GM23338 (cell line): ENCODE data around the gene SSNA1. TPM values are rescaled to one million over a fixed set of nuclear protein-coding genes. Genes with fewer than 3 reads are reported as not detected.
A peak's percentile ranks its signal among the peaks of the same experiment; 100 is the strongest.

Experiments
- ATAC-seq: fragments of 200-7000 bp; cut with Tn5 transposase; 3 replicates; pipeline ENCODE4 v1.9.1; 2020
- DNase-seq: peaks from one replicate; pipeline ENCODE4 v3.0.0-alpha.2; 2015; ENCODE audit warnings: low spot score
- H2AFZ ChIP-seq: fragments of 200-600 bp; sonication (generic); 2 replicates; pipeline ENCODE4 v1.8.0; 2016; ENCODE audit warnings: antibody characterized with exemption, mild to moderate bottlenecking, moderate library complexity
- H3F3A ChIP-seq: fragments of 200-600 bp; sonication (generic); replicated peaks from 2 replicates; pipeline ENCODE4 v1.8.0; 2017; ENCODE audit warnings: antibody characterized with exemption, mixed run types, low read depth
- H3K27ac ChIP-seq: fragments of 200-600 bp; sonication (generic); 2 replicates; pipeline ENCODE4 v1.6.1; 2016; ENCODE audit warnings: low read depth
- H3K27me3 ChIP-seq: fragments of 200-600 bp; sonication (generic); 2 replicates; pipeline ENCODE4 v1.8.0; 2016; ENCODE audit warnings: mild to moderate bottlenecking, mixed run types, moderate library complexity; ENCODE audit not compliant: insufficient read depth
- H3K36me3 ChIP-seq: fragments of 200-600 bp; sonication (generic); 2 replicates; pipeline ENCODE4 v1.8.0; 2016; ENCODE audit warnings: mild to moderate bottlenecking; ENCODE audit not compliant: insufficient read depth
- H3K4me1 ChIP-seq: fragments of 200-600 bp; sonication (generic); 2 replicates; pipeline ENCODE4 v1.8.0; 2016; ENCODE audit warnings: mild to moderate bottlenecking, moderate library complexity; ENCODE audit not compliant: insufficient read depth
- H3K4me2 ChIP-seq: fragments of 200-600 bp; sonication (generic); 2 replicates; pipeline ENCODE4 v1.7.1; 2017; ENCODE audit warnings: mixed run types
- H3K4me3 ChIP-seq: fragments of 200-600 bp; sonication (generic); 2 replicates; pipeline ENCODE4 v1.6.1; 2016; ENCODE audit warnings: mixed run types
- H3K79me2 ChIP-seq: fragments of 200-600 bp; sonication (generic); replicated peaks from 2 replicates; pipeline ENCODE4 v1.8.0; 2017; ENCODE audit warnings: mild to moderate bottlenecking; ENCODE audit not compliant: insufficient read depth
- H3K9me2 ChIP-seq: fragments of 200-600 bp; sonication (generic); 2 replicates; pipeline ENCODE4 v1.8.0; 2017; ENCODE audit not compliant: insufficient read depth
- H4K20me1 ChIP-seq: fragments of 200-600 bp; sonication (generic); replicated peaks from 2 replicates; pipeline ENCODE4 v1.8.0; 2017; ENCODE audit warnings: mild to moderate bottlenecking; ENCODE audit not compliant: insufficient read depth
- H3K27ac Mint-ChIP-seq: 2 replicates; pipeline ENCODE4 v1.8.0; 2020; ENCODE audit warnings: inconsistent platforms, mild to moderate bottlenecking, moderate library complexity, mixed read lengths
- H3K27me3 Mint-ChIP-seq: 3 replicates; pipeline ENCODE4 v1.8.0; 2022; ENCODE audit warnings: low read depth, mild to moderate bottlenecking, moderate library complexity, mixed read lengths, inconsistent platforms; ENCODE audit not compliant: insufficient read depth, poor library complexity
- H3K36me3 Mint-ChIP-seq: 3 replicates; pipeline ENCODE4 v1.8.0; 2021; ENCODE audit warnings: low read depth, mild to moderate bottlenecking, inconsistent platforms, moderate library complexity, mixed read lengths
- H3K4me1 Mint-ChIP-seq: 3 replicates; pipeline ENCODE4 v1.8.0; 2020; ENCODE audit warnings: mild to moderate bottlenecking, inconsistent platforms, mixed read lengths
- H3K4me3 Mint-ChIP-seq: 3 replicates; pipeline ENCODE4 v1.8.0; 2021; ENCODE audit warnings: moderate library complexity, mild to moderate bottlenecking, inconsistent platforms, mixed read lengths
- H3K9me3 Mint-ChIP-seq: 3 replicates; pipeline ENCODE4 v1.8.0; 2020; ENCODE audit warnings: moderate library complexity, mild to moderate bottlenecking, inconsistent platforms, mixed read lengths
- CREB1 ChIP-seq: fragments of 250-450 bp; sonication (Bioruptor Pico); IDR thresholded peaks from 2 replicates; pipeline ENCODE4 v1.5.0; 2020; ENCODE audit warnings: low read depth, mild to moderate bottlenecking, moderate library complexity
- CTCF ChIP-seq, 2 experiments: fragments of 200-600 bp in 1 of 2; sonication (generic) in 1 of 2; conservative IDR thresholded peaks; 2 replicates each; pipeline versions ENCODE4 v1.5.1 to v1.6.1; 2016 to 2017; ENCODE audit warnings: antibody characterized with exemption in 2 of 2, low read depth in 2 of 2, mild to moderate bottlenecking in 2 of 2, moderate library complexity in 1 of 2
- ETS1 ChIP-seq: IDR thresholded peaks from 2 replicates; pipeline ENCODE4 v1.6.1; 2016; ENCODE audit warnings: antibody characterized with exemption
- EZH2 ChIP-seq: fragments of 200-600 bp; sonication (generic); IDR thresholded peaks from one replicate; pipeline ENCODE4 v1.8.0; 2017; ENCODE audit warnings: antibody characterized with exemption, mild to moderate bottlenecking, low read depth; ENCODE audit not compliant: unreplicated experiment
- EZH2phosphoT487 ChIP-seq: fragments of 200-600 bp; sonication (generic); IDR thresholded peaks from one replicate; pipeline ENCODE4 v1.8.1; 2018; ENCODE audit warnings: antibody characterized with exemption; ENCODE audit not compliant: unreplicated experiment
- polyA plus RNA-seq: library from polyadenylated mRNA; unstranded; fragments of >200 nt; fragmentation: Nextera tagmentation; extraction: Ambion mirVana; gene quantifications from 2 replicates; pipeline ENCODE4 v1.2.1, GENCODE V29; 2016
- total RNA-seq: library from RNA; depleted of rRNA; stranded (reverse); fragments of >200 nt; shearing (Covaris generic); gene quantifications from 2 replicates; pipeline ENCODE4 v1.2.3, GENCODE V29; 2014
- TF ChIP-seq, protein P1 (sequence below): IDR thresholded peaks from one replicate; pipeline ENCODE4 v1.6.1; 2018; ENCODE audit warnings: antibody characterized with exemption; ENCODE audit not compliant: unreplicated experiment

Gene SSNA1
- total and polyA plus RNA-seq, 2 experiments from 2014 or later, result 132 to 154 TPM

DNA sequence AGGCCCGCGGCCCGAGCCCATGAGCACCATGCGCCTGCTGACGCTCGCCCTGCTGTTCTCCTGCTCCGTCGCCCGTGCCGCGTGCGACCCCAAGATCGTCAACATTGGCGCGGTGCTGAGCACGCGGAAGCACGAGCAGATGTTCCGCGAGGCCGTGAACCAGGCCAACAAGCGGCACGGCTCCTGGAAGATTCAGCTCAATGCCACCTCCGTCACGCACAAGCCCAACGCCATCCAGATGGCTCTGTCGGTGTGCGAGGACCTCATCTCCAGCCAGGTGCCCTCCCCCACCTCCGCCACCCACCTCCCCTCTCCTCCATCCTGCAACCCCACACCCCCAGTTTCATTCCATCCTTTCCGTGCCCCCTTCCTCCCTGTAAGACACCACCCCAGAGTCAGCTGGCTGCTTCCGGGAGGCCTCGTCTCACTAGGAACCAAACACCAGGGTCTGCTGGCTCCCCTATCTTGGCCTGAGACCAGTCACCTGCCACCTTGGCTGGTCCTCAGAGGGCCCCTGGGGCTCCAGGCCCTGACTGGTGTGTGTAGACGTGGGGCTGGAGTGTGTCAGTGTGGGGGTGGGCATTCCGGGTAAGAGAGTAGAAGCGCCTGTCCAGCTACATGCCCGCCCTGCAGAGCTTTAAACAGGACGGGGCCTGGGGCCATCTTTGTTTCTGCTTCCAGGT lies 48.9 kb upstream of the SSNA1 start (continued):
- no peak for TF ChIP-seq CTCF (conservative IDR thresholded peaks at IDR 0.05; ENCODE audit: low read depth in 2 of 2)
- peak; percentile 19 for TF ChIP-seq EZH2
- no peak for TF ChIP-seq EZH2phosphoT487
- no peak for TF ChIP-seq ETS1

DNA sequence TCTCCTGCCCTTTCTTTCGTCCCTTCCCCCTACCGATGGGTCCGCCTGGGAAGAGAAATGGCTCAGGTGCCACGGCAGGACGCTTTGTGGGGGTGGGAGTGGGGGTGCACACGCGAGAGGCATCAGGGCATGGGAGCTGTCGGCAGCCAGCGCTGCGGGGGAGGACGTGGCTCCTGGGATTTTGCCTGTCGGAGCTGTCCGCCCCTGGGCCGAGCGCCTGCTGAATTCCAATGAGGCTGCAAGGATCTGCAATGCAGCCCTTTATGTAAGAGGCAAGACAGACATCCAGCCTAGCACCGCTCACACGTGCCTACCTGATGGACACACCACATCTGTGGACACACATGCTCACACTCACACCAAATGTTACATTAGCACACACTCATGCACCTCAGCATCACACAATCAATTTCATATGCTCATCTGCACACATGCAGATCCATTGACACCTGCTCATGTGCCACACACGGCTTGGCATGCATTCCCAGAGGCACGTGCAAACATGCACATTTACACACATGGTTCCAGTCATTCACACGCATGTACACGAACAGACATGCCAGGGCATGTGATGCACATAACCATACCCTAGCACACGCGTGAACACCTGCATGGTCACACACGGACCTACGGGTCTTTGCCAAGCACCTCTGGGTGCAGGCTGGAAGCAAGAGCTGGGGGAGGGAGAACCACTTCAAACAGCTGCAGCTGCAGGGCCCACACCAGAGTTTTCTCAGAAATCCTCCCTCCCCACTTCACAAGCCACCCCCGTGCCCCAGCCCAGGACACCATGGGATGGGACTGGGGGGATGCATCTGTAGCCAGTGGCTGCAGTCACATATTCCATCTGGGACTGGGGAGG lies 48.1 kb upstream of the SSNA1 start:
- Histone ChIP-seq H3K79me2 (no peaks in the 10 kb centered on the region), H3K36me3 (no peaks in the 10 kb centered on the region), H4K20me1 (no peaks in the 10 kb centered on the region), H3F3A (no peaks in the 10 kb centered on the region), H3K4me1 (peaks cover 12% of the 10 kb centered on the region), H3K4me2 (no peak overlapping the region), H3K27ac (no peak overlapping the region), H3K27me3 (peaks cover 48% of the 10 kb centered on the region), H2AFZ (no peak overlapping the region), H3K9me2 (no peaks in the 10 kb centered on the region), H3K4me3 (no peak overlapping the region)
- Mint-ChIP-seq H3K9me3 (no peaks in the 10 kb centered on the region), H3K4me3 (no peak overlapping the region), H3K27ac (no peak overlapping the region), H3K4me1 (peaks cover 10% of the 10 kb centered on the region), H3K27me3 (peaks cover 63% of the 10 kb centered on the region), H3K36me3 (no peaks in the 10 kb centered on the region)
- no peak for ATAC-seq
- TF ChIP-seq, protein P1, sequence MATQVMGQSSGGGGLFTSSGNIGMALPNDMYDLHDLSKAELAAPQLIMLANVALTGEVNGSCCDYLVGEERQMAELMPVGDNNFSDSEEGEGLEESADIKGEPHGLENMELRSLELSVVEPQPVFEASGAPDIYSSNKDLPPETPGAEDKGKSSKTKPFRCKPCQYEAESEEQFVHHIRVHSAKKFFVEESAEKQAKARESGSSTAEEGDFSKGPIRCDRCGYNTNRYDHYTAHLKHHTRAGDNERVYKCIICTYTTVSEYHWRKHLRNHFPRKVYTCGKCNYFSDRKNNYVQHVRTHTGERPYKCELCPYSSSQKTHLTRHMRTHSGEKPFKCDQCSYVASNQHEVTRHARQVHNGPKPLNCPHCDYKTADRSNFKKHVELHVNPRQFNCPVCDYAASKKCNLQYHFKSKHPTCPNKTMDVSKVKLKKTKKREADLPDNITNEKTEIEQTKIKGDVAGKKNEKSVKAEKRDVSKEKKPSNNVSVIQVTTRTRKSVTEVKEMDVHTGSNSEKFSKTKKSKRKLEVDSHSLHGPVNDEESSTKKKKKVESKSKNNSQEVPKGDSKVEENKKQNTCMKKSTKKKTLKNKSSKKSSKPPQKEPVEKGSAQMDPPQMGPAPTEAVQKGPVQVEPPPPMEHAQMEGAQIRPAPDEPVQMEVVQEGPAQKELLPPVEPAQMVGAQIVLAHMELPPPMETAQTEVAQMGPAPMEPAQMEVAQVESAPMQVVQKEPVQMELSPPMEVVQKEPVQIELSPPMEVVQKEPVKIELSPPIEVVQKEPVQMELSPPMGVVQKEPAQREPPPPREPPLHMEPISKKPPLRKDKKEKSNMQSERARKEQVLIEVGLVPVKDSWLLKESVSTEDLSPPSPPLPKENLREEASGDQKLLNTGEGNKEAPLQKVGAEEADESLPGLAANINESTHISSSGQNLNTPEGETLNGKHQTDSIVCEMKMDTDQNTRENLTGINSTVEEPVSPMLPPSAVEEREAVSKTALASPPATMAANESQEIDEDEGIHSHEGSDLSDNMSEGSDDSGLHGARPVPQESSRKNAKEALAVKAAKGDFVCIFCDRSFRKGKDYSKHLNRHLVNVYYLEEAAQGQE, result peak; percentile 13
- TF ChIP-seq CTCF (conservative IDR thresholded peaks at IDR 0.05; ENCODE audit: low read depth in 2 of 2), result no peak
- TF ChIP-seq CREB1 (CRISPR knock-in tag), result no peak
- TF ChIP-seq EZH2, result no peak
- DNase-seq, result no peak
